GM18502 (cell line): ENCODE results near the gene OSBPL2.

Experiments used
- ATAC-seq: cut with Tn5 transposase; IDR thresholded peaks from one replicate; pipeline ENCODE4 v1.9.1; 2021; ENCODE audit warnings: mild to moderate bottlenecking; ENCODE audit not compliant: unreplicated experiment, poor library complexity

OSBPL2 gene

GRCh38 chr20:62205618-62206387 is 32.5 kb upstream of the OSBPL2 start:
- ATAC-seq, result no peak

GRCh38 chr20:62206388-62206775 is 31.9 kb upstream of the OSBPL2 start:
- no peak for ATAC-seq

- ATAC-seq, result no peak
Observed at GRCh38 chr20:62208061-62208794, 30.1 kb upstream of the OSBPL2 start.

GRCh38 chr20:62208795-62209755 is 29.2 kb upstream of the OSBPL2 start:
- ATAC-seq, result no peak

- no peak for ATAC-seq
Observed at GRCh38 chr20:62209850-62210495, 28.3 kb upstream of the OSBPL2 start.

GRCh38 chr20:62210496-62210855 is 27.8 kb upstream of the OSBPL2 start:
- no peak for ATAC-seq

- no peak for ATAC-seq
Observed at GRCh38 chr20:62211216-62211615, 27.1 kb upstream of the OSBPL2 start.

- no peak for ATAC-seq
Observed at GRCh38 chr20:62211769-62212288, 26.5 kb upstream of the OSBPL2 start.

GRCh38 chr20:62212299-62212698 is 26.0 kb upstream of the OSBPL2 start:
- ATAC-seq, result no peak

- no peak for ATAC-seq
Observed at GRCh38 chr20:62214067-62214466, 24.3 kb upstream of the OSBPL2 start.

- no peak for ATAC-seq
Observed at GRCh38 chr20:62215020-62215990, 23.0 kb upstream of the OSBPL2 start.

- no peak for ATAC-seq
Observed at GRCh38 chr20:62215991-62216635, 22.2 kb upstream of the OSBPL2 start.

- ATAC-seq, result no peak
Observed at GRCh38 chr20:62216636-62217566, 21.4 kb upstream of the OSBPL2 start.

- ATAC-seq, result no peak
Observed at GRCh38 chr20:62217913-62218773, 20.2 kb upstream of the OSBPL2 start.

- ATAC-seq, result no peak
Observed at GRCh38 chr20:62219101-62219991, 19.0 kb upstream of the OSBPL2 start.
